ENCODE results near the gene EHMT1.
"Not testable (repeated sequence)": the region's sequence is repeated elsewhere in the genome, so short reads cannot be mapped to it uniquely, and the experiment has no call there.

EHMT1 gene

GRCh38 chr9:137866226-137867141 is 247.7 kb downstream of the EHMT1 start:
- DNase-seq (ENCODE audit: low read depth, low spot score) = no peak

DNA sequence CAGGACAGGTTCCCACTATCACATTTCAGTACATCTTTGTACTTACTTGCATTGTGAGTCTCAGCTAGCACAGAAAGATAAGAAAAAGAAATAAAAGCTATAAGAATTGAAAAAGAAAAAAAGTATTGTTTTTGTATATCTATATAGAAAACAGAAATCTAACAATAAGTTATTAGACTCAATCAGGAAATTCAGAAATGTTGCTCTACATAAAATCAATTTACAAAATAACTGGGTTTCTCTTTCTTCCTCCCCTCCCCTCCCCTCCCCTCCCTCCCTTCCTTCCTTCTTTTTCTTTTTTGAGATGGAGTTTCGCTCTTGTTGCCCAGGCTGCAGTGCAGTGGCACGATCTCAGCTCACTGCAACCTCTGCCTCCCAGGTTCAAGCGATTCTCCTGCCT is 251.6 kb downstream of the EHMT1 start:
- DNase-seq (ENCODE audit: low read depth, low spot score) = no peak

GRCh38 chr9:137872296-137872695 is 253.5 kb downstream of the EHMT1 start:
- no peak for DNase-seq (ENCODE audit: low read depth, low spot score)

DNA sequence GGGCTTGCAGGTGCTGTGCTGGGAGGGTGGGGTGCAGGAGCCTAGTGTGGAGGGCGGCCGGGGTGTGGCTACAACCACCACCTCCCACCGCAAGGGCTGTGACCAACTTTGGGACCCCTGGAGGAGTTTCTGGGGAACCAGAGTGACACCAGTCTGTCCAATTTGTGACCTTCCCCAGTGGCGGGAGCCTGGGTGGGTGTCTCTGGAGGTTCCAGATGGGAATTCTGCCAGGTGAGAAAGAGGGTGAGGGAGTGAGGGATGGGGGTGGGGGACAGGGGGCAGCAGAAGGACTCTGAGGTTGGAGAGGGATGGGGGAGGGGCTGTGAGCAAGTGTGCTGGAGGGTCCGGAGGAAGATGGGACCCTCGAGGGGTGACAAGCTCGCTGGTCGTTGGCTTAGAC is 254.6 kb downstream of the EHMT1 start:
- DNase-seq (ENCODE audit: low read depth, low spot score) = no peak

DNA sequence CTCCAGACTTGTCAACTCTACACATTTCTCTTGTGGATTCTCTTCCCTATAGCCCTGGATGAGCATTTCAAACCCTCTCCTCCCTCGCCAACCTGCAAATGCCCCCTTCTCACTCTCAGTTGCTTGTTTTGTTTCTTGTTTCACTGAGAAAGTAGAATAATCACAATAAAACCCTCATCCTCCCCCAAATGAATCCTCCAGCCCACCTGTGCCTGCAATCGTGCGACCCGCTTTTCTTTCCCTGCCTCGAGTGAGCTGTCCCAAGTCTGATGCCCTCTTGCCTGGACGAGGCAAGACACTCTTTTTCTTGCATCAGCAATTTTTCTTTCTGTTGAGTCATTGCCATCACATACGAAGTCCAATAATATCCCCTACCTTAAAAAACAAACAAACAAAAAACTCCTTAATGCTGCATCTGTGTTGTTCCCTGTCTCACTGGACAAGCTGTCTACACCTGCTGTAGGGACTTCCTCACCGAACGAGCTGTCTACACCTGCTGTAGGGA is 255.1 kb downstream of the EHMT1 start:
- DNase-seq (ENCODE audit: low read depth, low spot score) = no peak

DNA sequence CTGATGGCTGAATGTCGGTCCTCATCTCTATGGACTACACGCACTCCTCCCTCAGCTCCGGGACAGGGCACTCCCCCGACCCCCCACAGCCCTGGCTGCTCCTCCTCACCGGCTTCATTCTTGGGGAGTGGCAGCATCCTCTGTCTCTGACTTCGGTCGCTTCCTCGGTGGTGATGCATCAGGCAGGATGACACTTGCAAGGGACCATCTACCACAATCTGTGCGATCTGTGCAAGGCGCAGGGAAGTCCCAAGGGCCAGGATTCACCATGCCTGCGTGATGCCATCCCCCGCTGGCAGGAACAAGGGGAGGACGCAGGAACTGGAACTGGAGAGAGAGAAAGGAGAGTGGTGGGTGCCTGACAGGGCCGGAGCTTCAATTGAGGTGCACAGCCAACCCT is 256.5 kb downstream of the EHMT1 start:
- no peak for DNase-seq (ENCODE audit: low read depth, low spot score)

DNA sequence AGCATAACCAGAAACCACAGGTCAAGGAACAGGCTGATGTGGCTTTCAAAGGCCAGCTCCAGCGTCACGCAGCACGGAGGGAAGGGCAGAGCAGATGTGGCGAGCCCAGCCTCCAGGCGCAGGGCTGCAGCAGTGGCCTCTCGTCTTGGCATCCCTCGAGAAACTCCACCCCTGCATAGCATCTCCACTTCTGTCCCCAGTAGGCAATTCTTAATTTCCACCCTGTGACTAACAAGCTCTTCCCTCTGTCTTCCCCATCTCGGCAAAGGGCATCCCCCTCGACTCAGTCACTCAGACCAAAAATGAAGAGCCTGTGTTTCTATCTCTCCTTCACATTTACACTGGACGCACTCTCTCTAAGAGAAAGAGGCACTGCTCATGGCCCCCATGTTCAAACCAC is 257.0 kb downstream of the EHMT1 start:
- DNase-seq (ENCODE audit: low read depth, low spot score) = no peak

- DNase-seq (ENCODE audit: low read depth, low spot score) = no peak
Observed at GRCh38 chr9:137876269-137876668, 257.5 kb downstream of the EHMT1 start.

DNA sequence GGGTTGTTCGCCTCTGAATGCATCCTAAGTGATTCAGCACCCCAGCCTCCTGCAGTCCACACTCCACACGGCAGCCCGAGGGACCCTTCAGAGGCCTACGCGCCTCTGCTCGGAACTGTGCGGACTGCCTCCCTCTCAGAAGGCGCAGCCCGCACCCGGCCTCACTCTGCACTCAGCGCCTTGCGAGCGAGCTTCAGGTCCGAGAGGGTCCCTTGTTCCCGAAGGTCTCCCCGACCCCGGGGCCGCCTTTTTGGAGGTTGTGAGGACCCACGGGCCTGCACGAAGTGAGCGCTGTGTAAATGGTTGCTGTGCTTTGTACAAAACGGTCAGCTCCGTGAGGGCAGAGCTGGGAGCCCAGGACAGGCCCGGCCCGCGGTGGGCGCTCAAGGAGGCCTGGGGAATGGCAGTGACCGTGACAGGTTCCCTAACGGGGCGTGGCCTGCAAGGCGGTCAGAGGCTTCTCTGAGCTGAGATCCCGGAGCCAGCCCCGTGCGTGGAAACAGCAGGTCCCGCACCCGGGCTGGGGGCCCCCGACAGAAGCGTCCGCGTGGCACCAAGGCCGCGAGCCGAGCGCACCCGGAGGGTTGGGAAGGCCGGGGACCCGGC is 258.1 kb downstream of the EHMT1 start:
- no peak for DNase-seq (ENCODE audit: low read depth, low spot score)

DNA sequence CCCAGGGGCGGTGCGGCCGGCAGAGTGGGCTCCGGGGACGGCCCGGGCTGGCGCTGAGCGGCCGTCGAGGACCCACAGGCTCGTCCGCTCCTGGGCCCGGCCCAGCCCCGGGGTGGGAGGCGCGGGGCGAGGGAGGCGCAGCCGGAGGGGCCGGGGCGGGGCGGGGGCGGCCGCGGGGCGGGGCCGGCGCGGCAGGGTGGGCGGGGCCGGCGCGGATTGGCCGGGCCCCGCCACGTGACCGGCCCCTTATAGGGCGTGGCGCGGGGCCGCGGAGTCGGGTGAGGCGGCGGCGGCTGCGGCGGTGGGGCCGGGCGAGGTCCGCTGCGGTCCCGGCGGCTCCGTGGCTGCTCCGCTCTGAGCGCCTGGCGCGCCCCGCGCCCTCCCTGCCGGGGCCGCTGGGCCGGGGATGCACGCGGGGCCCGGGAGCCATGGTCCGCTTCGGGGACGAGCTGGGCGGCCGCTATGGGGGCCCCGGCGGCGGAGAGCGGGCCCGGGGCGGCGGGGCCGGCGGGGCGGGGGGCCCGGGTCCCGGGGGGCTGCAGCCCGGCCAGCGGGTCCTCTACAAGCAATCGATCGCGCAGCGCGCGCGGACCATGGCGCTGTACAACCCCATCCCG is 258.8 kb downstream of the EHMT1 start, which contains the start of gene CACNA1B:
CACNA1B (plus strand) TSS at position 277 of the 617 bp plus-strand sequence; CDS start at position 429, 152 bp downstream.
- DNase-seq (ENCODE audit: low read depth, low spot score) = peak; percentile 28

- peak; percentile 78 for DNase-seq (ENCODE audit: low read depth, low spot score)
Observed at GRCh38 chr9:137878146-137878941, 259.5 kb downstream of the EHMT1 start.

- no peak for DNase-seq (ENCODE audit: low read depth, low spot score)
Observed at GRCh38 chr9:137879052-137879451, 260.2 kb downstream of the EHMT1 start.

GRCh38 chr9:137879566-137880150 is 260.9 kb downstream of the EHMT1 start:
- DNase-seq (ENCODE audit: low read depth, low spot score) = no peak

DNA sequence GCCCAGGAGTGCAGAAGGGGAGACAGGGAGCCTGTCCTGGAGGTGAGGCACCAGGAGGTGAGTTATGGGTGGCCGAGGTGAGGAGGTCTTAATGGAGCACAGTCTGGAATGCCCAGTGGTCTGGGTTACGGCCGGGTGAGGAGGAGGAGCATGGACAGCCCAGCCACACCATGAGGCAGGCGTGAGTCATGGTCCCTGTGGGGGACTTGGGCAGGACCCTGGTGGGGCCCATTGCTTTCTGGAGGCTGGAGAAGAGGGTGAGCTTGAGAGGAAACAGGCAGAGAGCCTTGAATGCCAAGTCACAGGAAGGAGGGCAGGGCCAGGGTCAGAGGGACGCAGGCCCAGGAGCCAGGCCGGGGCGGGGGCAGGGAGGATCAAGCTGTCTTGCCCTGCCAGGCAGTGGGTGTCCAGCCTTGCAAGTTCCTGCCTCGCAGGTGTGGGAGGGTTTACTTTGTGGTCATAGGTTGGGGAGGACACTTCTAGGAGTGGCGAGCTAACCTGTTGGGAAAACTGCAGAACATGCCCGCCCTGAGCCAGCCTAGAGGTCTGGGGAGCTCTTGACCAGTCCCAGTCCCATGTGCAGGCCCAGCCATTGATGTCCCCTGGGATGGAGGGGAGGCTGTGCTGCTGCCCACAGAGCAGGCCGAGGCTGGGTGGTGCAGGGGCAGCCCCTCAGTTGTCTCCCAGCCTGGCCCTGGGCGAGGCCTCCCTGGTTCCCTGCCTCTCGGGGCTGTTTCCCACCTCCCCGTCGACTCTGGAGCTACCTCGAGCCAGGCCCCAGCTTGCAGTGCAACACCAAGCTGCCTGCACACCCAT is 261.6 kb downstream of the EHMT1 start:
- no peak for DNase-seq (ENCODE audit: low read depth, low spot score)

DNA sequence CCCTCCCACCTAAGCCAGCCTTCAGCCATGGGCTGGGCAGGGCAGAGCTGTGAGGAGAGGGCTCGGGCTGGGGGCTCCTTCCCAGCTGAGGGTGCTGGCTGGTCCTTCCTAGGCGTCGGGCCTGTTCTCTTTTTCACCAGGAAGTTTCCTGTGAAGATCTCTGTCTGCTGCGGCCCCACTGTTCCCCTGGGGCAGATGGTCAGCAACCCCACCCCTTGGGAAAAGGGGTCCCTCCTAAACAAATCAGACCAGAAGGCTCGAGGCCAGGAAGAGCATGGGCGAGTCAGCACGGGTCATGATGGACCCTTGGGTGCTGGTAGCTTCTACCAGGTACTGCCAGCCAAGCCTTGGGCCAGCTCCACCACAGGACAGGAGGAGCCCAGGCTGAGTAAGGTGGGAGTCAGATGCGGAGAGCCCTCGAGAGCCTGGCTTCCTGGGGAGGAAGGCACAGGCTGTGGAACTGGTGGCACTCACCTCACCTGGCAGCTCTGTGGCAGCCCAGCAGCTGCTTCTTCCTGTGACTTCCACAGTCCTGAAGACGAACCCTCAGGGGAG is 262.2 kb downstream of the EHMT1 start:
- DNase-seq (ENCODE audit: low read depth, low spot score) = no peak

DNA sequence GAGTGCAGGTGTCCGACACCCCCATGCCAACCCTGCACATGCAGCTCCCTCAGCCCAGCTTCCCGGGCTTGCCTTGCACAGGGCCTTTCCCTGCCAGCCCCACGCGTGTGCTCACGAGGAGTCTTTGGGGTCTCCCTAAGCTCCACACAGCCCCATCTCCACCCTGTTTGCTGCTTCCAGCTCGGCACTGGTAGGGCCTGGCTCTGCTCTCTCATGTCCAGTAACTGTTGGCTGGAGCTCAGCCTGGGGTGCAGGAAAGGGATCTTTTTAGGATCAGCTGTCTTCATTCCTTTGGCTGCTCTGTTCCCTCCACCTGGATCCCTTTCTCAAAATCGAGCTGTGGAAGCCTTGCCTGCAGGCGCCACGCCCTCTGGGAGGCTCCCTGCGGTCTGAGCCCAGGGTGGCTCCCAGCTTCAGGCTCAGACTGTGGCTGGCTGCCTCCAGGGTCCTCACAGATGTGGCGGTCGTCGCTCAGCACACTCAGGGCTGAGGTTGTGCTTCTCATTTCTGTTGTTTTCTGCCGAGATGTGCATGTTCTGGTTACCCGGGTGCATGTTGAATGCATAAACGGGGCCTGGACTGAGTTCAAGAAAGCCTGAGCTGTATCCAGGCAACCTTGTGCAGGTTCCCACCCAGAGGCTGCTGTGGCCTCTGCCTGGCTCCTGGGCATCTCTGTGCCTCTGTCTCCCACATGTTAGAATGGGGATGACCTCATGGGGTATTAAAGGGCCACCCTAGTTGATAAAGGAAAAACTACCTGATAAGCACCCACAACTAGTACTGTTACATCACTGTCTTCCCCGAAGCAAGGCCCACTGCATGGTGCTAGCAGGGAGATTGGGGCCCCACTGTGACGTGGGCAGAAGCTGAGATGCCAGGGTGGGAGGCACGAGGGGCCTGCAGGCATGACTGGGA is 263.0 kb downstream of the EHMT1 start:
- DNase-seq (ENCODE audit: low read depth, low spot score) = no peak

- DNase-seq (ENCODE audit: low read depth, low spot score) = no peak
Observed at GRCh38 chr9:137882506-137882821, 263.7 kb downstream of the EHMT1 start.

GRCh38 chr9:137883977-137884376 is 265.2 kb downstream of the EHMT1 start:
- DNase-seq (ENCODE audit: low read depth, low spot score) = not testable (repeated sequence)

DNA sequence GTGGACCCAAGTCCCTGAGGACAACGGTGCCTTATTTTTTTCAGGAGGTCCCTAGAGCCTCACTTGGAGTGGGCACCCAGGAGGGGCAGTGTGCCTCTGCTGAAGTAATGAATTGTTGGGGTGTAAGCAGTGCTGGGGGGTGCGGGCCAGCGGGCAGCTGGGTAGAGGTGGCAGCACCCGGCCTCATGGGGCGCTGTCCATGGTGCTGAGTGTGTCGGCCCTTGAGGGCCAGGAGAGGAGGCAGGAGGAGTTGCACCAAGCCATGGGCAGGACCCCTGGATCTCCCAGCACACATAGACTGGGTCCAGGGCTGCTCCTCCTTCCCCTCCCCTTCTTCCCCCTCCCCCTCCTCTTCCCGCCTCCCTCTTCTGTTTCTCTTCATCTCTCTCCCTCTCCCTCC is 265.7 kb downstream of the EHMT1 start:
- DNase-seq (ENCODE audit: low read depth, low spot score) = not testable (repeated sequence)

Measured in astrocyte of the hippocampus (primary cell).